AG08396 (cell line): ENCODE results near the gene EVC2.

Experiments used
- DNase-seq: peaks from one replicate; pipeline ENCODE4 v3.0.0; 2012; ENCODE audit warnings: low spot score, mixed read lengths

EVC2 gene

DNA sequence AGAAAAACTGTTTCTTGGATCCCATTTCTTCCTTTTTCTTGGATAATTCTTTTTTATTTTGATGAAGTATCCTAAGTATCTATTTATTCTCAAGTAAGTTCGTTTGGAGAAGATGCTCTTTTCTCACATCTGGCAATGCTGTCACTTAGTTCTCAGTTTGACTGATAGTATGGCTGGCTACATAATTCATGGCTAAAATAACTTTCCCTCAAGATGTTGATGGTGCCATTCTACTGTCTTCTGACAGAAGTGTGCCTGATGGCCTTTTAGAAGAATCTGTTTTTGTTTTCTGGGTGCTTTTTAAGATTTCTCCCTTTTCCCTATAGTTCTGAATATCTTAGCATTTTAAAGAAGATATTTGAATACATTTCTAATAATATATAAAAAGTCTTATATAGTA, 41.6 kb downstream of the EVC2 start:
- DNase-seq: no peak

DNA sequence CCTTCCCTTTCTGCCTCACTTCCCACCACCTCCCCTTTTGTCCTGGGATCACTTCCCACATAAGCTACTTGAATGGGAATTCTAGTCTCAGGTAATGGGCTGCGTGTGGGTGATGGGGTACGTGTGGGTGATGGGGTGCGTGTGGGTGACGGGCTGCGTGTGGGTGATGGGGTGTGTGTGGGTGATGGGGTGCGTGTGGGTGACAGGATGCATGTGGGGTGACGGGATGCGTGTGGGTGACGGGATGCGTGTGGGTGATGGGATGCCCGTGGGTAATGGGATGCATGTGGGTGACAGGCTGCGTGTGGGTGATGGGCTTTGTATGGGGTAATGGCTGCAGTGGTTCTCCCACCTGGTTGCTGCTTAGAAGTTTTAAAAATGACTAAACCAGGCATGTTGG, 43.6 kb downstream of the EVC2 start:
- DNase-seq: no peak

DNA sequence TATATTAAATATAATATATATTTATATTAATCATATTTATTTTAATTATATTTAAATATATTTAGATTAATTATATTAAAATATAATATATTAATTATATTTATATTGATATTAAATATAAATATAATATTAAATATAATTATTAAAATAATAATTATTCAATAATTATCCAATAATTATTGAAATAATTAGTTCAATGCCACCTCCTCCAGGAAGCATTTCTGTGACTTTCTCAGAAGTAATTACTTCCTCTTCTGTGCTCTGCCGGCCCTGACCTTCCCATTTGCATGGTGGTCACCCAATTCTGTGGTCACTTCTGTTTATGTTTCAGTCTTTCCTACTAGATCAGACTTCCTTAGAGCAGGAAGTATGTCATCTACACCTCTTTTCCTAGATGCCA, 45.8 kb downstream of the EVC2 start:
- DNase-seq: no peak

DNA sequence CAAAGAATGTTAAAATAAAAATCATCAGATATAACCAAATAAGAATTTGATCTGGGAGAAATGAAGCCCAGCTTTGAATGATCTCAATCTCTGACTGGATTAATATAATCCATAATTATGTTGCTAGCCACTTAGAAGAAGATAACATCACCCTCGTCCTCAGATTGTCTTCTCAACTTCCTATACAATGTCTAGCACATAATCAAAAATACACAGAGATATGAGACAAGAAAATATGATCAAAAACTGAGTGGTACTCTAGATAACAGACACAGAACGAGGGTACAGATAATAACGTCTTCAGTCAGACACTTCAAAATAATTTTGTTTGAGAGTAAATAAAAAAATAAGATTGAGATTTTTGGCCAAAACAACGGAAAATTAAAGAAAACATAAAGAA, 47.1 kb downstream of the EVC2 start:
- DNase-seq: no peak

DNA sequence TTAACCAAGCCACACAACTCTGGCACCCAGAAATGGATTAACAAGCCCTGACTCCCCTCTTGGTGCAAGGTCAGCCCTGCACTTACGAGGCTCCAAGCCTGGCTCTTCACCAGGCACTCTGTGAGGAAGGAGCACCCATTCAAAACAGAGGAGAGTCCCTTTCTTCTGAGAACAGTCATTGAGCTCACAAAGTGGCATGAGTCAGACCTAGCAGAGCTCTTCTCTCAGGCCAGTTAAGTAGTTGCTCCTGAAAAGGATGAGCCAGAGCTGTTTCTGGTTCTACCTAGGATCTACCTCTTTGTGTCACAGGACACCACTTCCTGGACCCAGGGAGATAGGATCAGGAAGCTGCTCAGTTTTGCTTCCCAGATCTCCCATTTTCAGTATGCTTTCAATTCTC, 48.2 kb downstream of the EVC2 start:
- peak; percentile 23 for DNase-seq

DNA sequence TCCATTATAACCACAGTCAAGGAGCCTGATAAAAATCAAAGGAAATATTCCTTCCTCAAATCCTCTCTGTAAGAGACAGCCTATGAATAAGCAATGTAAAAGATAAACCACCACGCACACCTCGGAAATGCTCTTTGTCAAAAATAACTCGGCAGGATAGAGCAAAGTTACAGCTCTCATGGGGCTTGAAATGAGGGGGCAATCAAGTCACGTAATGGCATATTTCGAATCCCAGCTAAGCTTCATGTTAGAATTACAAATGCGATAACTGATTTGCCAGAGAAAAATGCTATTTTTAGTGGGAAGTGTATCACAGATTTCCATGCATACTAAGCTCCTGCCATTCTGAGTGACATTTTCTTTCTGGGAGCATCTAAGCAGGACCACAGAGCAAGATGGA, 49.4 kb downstream of the EVC2 start:
- no peak for DNase-seq

DNA sequence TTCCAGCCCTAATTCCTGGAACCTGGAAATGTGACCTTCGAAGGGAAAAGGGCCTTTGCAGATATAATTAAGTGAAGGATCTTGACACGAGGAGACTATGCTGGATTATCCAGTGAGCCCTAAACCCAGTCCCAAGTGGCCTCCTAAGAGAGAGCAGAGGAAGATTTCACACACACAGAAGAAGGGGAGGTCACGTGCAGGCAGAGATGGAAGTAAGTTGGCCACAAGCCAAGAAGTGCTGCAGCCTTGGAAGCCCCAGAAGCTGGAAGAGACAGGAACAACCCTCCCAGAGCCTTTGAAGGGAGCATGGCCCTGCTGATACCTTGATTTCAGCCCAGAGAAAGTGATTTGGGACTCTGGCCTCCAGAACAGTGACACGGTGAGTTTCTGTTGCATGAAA, 51.9 kb downstream of the EVC2 start:
- no peak for DNase-seq

DNA sequence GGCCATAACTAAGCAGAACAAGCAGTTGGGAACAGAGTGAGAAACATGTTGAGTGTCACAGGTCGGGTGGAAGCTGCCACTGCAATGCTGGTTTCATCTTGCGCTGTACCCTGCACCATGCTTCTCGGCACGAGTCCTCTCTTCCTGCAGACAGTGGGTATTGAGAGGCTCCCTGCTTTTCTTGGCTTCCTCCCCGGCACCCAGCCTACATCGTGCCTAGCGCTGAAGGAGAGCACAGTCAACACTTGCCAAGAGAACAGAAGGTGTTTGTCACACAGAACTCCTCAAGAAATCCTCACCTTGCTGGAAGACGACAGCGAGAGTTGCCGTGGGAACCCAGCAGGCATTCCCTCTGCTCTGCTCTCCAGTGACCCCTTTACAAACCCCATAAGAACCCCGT, 53.6 kb downstream of the EVC2 start:
- DNase-seq: no peak

DNA sequence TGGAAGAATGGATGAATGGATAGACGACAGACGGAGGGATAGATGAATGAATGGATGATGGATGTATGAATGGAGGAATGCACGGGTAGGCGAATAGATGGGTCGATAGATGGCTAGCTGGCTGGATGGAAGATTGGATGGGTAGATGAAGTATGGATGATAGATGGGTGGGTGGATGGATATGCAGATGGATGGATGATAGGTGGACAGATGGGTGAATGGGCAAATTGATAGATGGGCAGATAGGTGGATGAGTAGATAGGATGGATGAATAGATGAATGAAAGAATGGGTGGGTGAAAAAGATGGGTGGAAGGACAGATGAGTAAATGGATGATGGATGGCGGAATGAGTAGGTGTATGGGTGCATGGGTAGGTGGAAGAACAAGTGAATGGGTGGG, 57.3 kb downstream of the EVC2 start:
- DNase-seq: no peak

DNA sequence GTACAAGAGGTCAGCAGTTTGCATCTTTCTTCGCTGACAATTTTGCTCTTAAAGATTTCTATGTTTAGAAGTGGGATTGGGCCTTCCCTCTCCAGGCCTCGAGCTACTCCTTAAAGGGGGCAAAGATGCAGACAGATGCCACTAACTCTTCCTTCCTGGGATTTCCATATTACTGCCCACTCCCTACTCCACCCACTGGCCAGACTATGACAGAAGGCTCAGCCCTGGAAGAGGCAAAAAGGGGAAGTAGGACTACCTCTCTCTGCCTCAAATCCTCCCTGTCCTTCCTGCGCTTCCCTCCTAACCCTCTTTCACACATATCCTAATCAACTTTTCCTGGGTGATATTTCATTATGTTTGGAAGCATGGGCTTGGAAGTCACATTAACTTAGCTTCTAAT, 58.3 kb downstream of the EVC2 start:
- no peak for DNase-seq

DNA sequence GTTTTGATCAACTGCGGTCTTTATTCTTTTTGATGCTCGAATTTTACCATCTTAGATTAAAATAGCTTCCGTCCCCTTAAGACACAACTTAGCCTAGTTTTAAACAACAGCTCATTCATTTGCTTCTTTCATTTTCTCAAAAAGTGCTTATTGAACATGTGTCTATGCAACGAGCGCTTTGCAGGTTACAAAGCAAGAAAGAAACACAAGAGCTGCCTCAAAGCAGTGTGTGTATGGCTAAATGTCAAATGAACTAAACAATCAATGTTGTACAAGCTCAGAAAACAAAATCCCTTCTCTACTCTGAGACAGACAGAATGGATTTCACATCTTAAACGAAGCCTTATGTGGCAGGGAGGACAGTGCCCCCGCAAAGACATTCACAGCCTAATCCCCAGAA, 61.0 kb downstream of the EVC2 start:
- DNase-seq: no peak

DNA sequence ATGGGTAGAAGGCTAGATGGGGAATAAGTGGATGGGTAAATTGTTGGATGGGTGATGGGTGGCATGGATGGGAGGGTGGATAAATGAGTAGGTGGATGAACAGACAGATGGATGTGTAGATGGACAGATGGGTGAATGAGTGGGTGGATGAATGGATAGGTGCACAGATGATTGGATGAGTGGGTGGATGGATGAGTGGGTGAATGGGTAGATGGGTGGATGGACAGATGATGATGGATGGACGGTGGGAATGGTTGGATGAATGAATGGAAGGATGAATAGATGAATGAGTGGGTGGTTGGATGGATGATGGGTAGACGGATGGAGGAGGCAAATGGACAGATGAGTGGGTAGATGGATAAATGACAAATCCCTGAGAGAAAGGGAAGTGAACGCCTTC, 68.3 kb downstream of the EVC2 start:
- DNase-seq: no peak

DNA sequence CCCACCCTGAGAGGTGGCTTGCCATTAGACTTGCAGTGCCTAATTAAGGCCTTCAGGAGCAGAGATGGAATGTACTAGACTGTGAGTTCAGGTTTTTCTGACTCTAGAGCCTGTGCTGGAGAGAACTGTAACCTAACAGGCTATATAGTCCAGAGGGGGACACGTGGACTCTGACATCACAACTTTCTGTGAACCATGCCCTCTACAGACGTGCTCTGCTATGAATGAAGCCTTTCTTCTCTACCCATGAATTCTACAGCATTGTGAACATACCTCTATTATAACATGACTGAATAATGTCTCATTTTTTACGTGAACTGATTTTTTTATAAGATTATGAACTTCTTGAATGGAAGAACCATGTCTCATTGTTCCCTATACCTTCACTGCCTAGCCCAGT, 68.8 kb downstream of the EVC2 start:
- no peak for DNase-seq

DNA sequence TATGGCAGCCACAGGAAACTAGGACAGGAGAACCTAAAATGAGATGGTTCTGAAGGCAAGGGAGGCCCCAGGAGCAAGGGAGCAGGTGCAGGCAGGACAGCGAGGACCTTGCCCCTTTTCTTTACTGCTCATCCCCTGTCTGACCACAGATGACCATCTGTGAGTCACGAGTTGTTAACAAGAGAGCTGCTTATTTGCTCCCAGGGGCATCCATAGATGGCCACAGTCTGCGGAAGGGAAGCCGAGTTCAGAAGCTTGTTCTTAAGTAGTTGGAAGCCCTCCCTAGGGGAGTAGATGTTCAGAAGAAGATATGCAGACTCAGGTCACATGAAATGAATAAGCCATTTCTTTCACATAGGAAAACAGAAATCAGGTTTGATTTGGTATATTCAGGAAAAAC, 69.4 kb downstream of the EVC2 start:
- no peak for DNase-seq

DNA sequence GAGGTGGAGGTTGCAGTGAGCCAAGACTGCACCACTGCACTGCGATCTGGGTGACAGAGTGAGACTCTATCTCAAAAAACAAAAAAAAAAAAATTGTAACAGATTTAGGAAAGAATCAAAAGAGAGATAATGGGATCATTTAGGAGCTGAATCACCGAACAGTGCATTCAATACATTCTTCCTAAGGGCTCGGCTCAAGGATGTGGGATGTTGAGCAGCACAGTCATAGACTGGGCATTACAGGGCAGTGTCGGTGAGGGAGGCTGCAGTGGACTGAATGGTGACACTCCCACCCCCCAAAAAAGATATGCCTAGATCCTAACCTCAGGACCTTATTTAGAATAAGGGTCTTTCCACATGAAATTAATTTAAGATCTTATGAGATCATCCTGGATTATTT, 70.0 kb downstream of the EVC2 start:
- peak; percentile 74 for DNase-seq

DNA sequence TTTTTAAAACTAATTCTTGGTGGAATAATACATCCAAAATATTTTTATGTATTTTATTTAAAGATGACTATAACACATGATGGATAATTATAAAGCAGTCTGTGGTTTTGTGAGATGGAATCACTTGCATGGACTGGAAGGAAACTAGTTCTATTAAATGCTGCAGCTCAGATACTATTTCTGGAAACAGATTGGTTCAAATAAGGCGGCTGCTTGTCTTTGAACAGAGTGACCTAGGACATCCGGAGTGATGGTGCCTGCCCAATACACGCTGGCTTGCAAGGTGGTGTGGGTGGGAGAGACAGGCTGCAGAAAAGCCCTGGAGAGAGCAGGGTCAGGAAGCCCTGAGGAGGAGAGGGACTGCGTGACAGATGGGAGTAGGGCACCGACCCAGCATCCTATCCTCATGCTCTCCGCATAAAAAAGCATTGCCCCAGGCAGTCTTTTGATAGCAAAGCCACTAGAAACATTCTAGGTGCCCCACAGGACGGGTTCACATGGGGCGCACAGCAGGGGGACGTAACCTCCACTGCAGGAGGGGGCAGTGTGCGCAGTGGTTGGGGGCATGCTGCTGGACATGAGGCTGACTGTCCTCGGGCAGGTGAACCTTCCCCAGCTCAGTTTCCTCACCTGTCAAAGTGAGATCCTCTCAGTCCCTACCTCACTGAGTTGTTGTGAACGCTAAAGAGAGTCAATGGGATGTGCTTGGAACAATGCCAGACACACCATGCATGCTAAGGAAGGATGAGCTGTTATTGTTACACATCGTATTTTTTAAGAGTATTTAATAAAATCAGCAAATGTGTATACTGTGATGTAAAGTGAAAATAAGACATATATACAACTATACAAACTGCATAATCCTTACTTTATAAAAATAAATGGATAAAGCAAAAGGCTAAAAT, 71.3 kb downstream of the EVC2 start:
- no peak for DNase-seq

DNA sequence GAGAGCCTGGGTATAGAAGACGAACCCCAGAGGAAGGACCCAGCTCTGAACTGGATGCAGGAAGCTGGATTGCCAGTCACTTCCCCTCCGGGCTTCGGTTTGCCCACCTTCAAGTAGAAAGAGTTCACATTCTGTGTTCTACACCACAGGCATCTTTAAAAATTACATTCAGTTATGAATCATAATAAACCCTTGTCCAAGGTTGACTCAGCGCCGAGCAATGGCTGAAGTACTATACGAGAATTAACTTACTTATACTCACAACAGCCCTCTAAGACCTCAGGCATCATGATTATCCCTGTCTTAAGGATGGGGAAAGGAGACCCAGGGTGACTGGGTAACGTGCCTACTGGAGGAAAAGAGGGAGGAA, 72.5 kb downstream of the EVC2 start:
- DNase-seq: peak; percentile 43

DNA sequence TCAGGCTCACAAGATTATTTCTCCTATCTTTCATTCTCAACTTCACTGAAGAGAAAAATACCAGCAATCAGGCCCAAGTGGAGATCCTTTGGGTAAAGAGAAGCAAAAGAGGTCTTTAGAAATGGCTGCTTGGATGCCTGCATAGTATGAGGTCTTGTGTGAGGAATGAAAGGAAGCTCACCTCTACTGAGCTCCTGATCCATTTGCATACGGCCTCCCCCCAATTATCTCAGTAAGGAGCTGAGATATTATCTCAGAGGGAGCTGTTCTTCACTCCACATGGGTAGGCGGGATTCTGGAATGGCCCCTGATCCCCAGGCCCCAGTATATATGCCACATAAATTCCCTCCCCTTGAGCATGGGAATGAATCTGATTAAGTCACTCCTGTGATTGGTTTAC, 75.8 kb downstream of the EVC2 start:
- DNase-seq: no peak

DNA sequence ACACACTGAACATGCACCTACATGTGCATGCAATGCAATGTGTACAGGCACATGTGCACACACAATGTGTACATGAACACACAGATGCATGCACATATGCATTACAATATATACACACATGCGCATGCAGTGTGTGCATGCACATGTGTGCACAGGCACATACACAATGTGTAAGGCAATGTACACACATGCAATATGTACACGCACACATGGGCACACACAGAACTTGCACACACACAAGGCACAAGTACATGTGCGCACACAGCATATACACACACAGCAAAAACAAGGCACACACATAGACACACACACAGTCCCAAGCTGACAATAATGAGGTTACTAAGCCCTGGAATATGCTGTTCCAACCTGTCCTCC, 76.3 kb downstream of the EVC2 start:
- no peak for DNase-seq

DNA sequence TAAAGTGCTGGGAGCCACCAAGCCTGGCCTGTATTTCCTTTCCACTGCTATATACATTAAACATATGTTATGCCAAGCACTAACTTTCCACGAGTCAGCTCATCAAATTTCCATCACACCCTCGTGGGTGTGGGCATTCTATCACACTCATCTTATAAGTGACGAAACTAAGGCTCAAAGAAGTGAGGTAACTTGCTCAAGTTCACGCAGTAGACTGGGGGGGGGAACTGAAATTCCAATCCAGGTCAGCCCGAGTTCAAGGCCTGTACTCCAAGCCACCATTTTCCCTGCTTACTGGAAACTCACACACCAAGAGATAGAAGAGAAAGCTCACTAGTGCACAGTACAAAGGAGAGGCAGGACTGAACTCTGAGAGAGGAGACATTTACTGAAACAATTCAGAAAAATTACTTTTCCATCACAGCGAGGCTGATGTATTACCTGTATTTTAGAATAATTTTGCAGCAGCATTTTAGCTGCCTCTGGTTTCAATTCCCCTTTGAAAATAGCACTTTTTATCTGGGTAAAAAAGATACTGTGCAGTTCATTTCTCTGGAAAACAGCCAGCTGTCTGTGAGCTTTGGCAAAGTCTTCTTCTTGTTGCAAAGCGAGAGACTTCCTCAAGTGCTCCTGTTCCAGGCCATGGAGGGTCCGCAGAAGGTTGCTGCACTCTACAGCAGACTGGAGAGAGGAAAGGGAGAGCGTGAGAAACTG, 76.8 kb downstream of the EVC2 start:
- DNase-seq: no peak

DNA sequence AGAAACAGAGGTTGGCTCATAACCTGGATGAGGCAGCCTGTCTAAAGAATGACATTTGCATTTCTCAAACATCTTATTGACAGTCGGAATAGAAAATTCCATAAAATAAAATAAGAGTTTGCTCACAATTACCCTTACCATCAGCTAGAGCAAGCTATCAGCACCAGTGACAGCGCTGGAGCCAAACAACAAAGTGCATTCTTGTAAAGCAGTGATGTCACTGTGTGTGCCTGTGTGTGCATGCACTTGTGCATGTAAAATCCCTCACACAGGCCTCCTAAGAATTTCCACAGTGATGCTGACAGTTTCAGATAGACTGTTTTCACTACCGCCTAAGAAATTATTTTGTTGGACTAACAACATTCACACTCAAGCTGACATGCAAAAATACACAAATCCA, 77.6 kb downstream of the EVC2 start:
- no peak for DNase-seq

DNA sequence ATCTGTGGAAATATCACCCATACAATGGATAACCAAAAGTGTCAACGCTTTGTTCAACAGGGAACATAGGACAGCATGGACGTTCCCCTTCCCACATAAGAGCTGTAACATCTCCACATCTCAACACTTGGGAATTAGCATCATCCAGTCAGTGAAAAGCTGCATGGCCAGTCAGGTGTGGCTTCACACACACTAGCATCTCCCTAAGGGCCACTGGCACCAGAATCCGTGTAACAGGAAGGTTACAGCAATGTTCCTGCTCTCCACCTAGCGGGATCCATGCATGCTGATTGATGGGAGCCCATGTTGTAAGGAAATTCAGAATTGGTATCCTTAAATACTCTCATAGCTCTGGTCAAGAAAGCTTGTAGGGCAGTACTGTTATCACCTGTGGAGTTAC, 78.8 kb downstream of the EVC2 start:
- no peak for DNase-seq

DNA sequence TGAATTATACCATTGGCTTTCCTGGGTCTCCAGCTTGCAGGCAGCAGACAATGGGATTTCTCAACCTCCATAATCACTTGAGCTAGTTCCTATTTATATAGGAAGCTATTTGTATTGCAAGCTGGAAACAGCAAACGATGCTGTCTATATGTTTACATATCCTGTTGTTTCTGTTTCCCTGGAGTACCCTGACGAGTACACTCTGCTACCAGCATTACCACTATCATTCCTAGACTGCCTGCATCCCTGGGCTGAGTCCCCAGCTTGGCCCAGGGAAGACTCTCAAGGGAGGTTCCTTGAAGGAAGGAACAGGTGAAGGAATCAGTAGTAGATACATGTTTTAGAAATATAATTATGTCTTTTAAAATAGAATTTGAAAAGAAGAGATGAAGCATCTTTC, 81.4 kb downstream of the EVC2 start:
- no peak for DNase-seq

DNA sequence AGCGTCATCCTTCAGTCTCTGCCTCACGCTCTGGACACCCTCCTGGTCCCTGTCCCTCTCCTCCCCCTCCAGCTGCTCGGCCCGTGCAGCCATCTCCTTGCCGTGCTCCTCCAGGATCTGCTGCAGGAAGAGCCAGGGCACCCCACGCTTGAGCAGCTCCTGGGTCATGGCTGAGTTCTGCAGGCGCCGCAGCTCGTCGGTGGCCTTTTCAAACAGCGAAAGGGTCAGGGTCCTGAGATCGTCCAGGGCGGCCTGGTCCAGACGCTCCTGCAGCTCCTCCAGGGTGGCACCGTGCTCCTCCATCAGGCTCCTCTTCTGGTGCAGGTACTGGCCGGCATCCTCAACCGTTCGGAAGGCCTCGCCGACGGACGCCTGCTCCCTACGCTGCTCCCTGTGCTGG, 85.8 kb downstream of the EVC2 start:
- no peak for DNase-seq
